PC-9 (cell line): ENCODE data around the gene COLEC11. TPM values are rescaled to one million over a fixed set of nuclear protein-coding genes. Genes with fewer than 3 reads are reported as not detected.
"Not testable (repeated sequence)": the region's sequence is repeated elsewhere in the genome, so short reads cannot be mapped to it uniquely, and the experiment has no call there.

Source experiments
- BruUV-seq: library from RNA; stranded (reverse); fragments of 400-500 nt; replicated peaks from 2 replicates; lab custom pipeline; 2021; lab: Mats Ljungman, UMichigan
- CTCF ChIA-PET: fragments of 300-600 bp; sonication (Branson Sonifier 250); formaldehyde crosslinking; loops from one replicate; lab custom pipeline; 2022; ENCODE audit warnings: antibody characterized with exemption; lab: Charles Lee
- POLR2A ChIA-PET: fragments of 300-600 bp; sonication (Branson Sonifier 250); formaldehyde crosslinking; loops from one replicate; lab custom pipeline; 2022; ENCODE audit warnings: antibody characterized with exemption; ENCODE audit not compliant: unreplicated experiment; lab: Charles Lee
- DNase-seq, 2 experiments: peaks; one replicate each; pipeline versions ENCODE4 v3.0.0 to v3.0.0-alpha.2; 2015 to 2022; ENCODE audit warnings: mixed read lengths in 1 of 2
- H2AFZ ChIP-seq: fragments of 200-600 bp; sonication (generic); 2 replicates; pipeline ENCODE4 v1.8.1; 2017; ENCODE audit warnings: antibody characterized with exemption
- H3F3A ChIP-seq: fragments of 200-600 bp; sonication (generic); 2 replicates; pipeline ENCODE4 v1.8.1; 2017; ENCODE audit warnings: antibody characterized with exemption, mild to moderate bottlenecking, low read depth; ENCODE audit not compliant: insufficient read depth
- H3K27ac ChIP-seq: fragments of 200-600 bp; sonication (generic); 2 replicates; pipeline ENCODE4 v1.6.1; 2016; ENCODE audit warnings: mixed run types
- H3K27me3 ChIP-seq: fragments of 200-600 bp; sonication (generic); 2 replicates; pipeline ENCODE4 v1.6.1; 2016; ENCODE audit warnings: low read depth, mixed run types; ENCODE audit not compliant: insufficient read depth
- H3K36me3 ChIP-seq: fragments of 200-600 bp; sonication (generic); 2 replicates; pipeline ENCODE4 v1.6.1; 2016; ENCODE audit warnings: low read depth, mixed run types
- H3K4me1 ChIP-seq: fragments of 200-600 bp; sonication (generic); replicated peaks from 2 replicates; pipeline ENCODE4 v1.6.1; 2016; ENCODE audit warnings: mixed run types; ENCODE audit not compliant: insufficient read depth
- H3K4me2 ChIP-seq: fragments of 200-600 bp; sonication (generic); 2 replicates; pipeline ENCODE4 v1.6.1; 2017; ENCODE audit warnings: mixed run types
- H3K4me3 ChIP-seq: fragments of 200-600 bp; sonication (generic); 2 replicates; pipeline ENCODE4 v1.6.1; 2016; ENCODE audit warnings: mixed run types
- H3K79me2 ChIP-seq: fragments of 200-600 bp; sonication (generic); 2 replicates; pipeline ENCODE4 v1.6.1; 2017; ENCODE audit warnings: low read depth, mixed run types
- H3K9me2 ChIP-seq: fragments of 200-600 bp; sonication (generic); 2 replicates; pipeline ENCODE4 v1.8.1; 2017; ENCODE audit warnings: mild to moderate bottlenecking; ENCODE audit not compliant: insufficient read depth
- H3K9me3 ChIP-seq: fragments of 200-600 bp; sonication (generic); 2 replicates; pipeline ENCODE4 v1.8.1; 2016; ENCODE audit warnings: low read depth; ENCODE audit not compliant: insufficient read depth
- H4K20me1 ChIP-seq: fragments of 200-600 bp; sonication (generic); 2 replicates; pipeline ENCODE4 v1.8.1; 2017; ENCODE audit not compliant: insufficient read depth
- CTCF ChIP-seq: fragments of 200-600 bp; sonication (generic); conservative IDR thresholded peaks from 2 replicates; pipeline ENCODE4 v1.6.1; 2017; ENCODE audit warnings: mixed run types, antibody characterized with exemption, mild to moderate bottlenecking, moderate library complexity
- EZH2 ChIP-seq: fragments of 200-600 bp; sonication (generic); IDR thresholded peaks from 2 replicates; pipeline ENCODE4 v1.8.0; 2017; ENCODE audit warnings: antibody characterized with exemption, low read depth
- intact Hi-C: fragments of 100-400 bp; cut with micrococcal nuclease; formaldehyde crosslinking; loops from one replicate; pipeline ENCODE4 v1.10.0; 2022; ENCODE audit not compliant: unreplicated experiment
- total RNA-seq: library from RNA; stranded (reverse); gene quantifications from 2 replicates; pipeline ENCODE4 v1.2.3, GENCODE V29; 2021

The COLEC11 gene
- total RNA-seq, 1 experiment from 2014 or later, result 2.4 TPM

- BruUV-seq, result no TSS peak
Observed at GRCh38 chr2:3608373-3609278, 13.7 kb downstream of the COLEC11 start.

GRCh38 chr2:3609279-3609673 lies 14.4 kb downstream of the COLEC11 start:
- H3K36me3 ChIP-seq, H3K9me3 ChIP-seq, H3K4me3 ChIP-seq, DNase-seq, BruUV-seq, H3K9me2 ChIP-seq, CTCF ChIA-PET, H3K4me2 ChIP-seq, POLR2A ChIA-PET, H3K27me3 ChIP-seq, H4K20me1 ChIP-seq, H2AFZ ChIP-seq, H3K27ac ChIP-seq, H3F3A ChIP-seq, intact Hi-C loops: not testable (repeated sequence)
- H3K79me2 ChIP-seq, result peaks cover 14% of the 10 kb centered on the region
- H3K4me1 ChIP-seq, result peaks cover 21% of the 10 kb centered on the region

More at GRCh38 chr2:3608373-3609278, 13.7 kb downstream of the COLEC11 start:
- Histone ChIP-seq H2AFZ (no peak overlapping the region), H3F3A (peaks cover 4% of the 10 kb centered on the region; the same call in 1 of the 2 replicates), H3K9me3 (no peaks in the 10 kb centered on the region), H3K79me2 (peaks cover 14% of the 10 kb centered on the region), H3K4me1 (peaks cover 21% of the 10 kb centered on the region), H3K27me3 (no peaks in the 10 kb centered on the region), H3K4me3 (no peak overlapping the region), H3K27ac (no peak overlapping the region), H3K4me2 (no peak overlapping the region), H3K36me3 (no peaks in the 10 kb centered on the region), H3K9me2 (no peaks in the 10 kb centered on the region), H4K20me1 (no peaks in the 10 kb centered on the region)
- intact Hi-C loops, result no loop called here
- CTCF ChIA-PET, result no interaction called here
- no peak for DNase-seq
- POLR2A ChIA-PET, result no interaction called here
- TF ChIP-seq EZH2, result no peak
- TF ChIP-seq CTCF, result no peak

- no peak for DNase-seq
- intact Hi-C loops, result no loop called here
- Histone ChIP-seq H3K27me3 (no peaks in the 10 kb centered on the region), H3F3A (no peaks in the 10 kb centered on the region; the same call in 1 of the 2 replicates), H3K9me3 (no peaks in the 10 kb centered on the region; the same call in 1 of the 2 replicates), H3K36me3 (no peaks in the 10 kb centered on the region), H3K4me3 (no peak overlapping the region), H2AFZ (no peak overlapping the region), H3K4me1 (peaks cover 13% of the 10 kb centered on the region), H3K9me2 (no peaks in the 10 kb centered on the region), H3K79me2 (peaks cover 14% of the 10 kb centered on the region), H4K20me1 (no peaks in the 10 kb centered on the region), H3K4me2 (no peak overlapping the region), H3K27ac (no peak overlapping the region)
- ChIA-PET POLR2A (no interaction called here), CTCF (no interaction called here)
- TF ChIP-seq EZH2, result no peak
- TF ChIP-seq CTCF, result no peak
- BruUV-seq, result no TSS peak
Observed at GRCh38 chr2:3610415-3610814, 15.5 kb downstream of the COLEC11 start.
